Ishikawa (cell line): ENCODE data around the gene ZBTB20.

Source experiments
- EP300 ChIP-seq: IDR thresholded peaks from 2 replicates; pipeline ENCODE4 v1.6.1; 2012; ENCODE audit warnings: borderline replicate concordance
- RAD21 ChIP-seq: IDR thresholded peaks from 2 replicates; pipeline ENCODE4 v1.6.1; 2012; ENCODE audit warnings: low read depth
- REST ChIP-seq: IDR thresholded peaks from 2 replicates; pipeline ENCODE4 v1.6.1; 2012; ENCODE audit warnings: low read depth, mild to moderate bottlenecking
- TAF1 ChIP-seq: IDR thresholded peaks from 2 replicates; pipeline ENCODE4 v1.6.1; 2012; ENCODE audit warnings: low read depth, mild to moderate bottlenecking

- TF ChIP-seq EP300 = no peak
- TF ChIP-seq RAD21 = no peak
- no peak for TF ChIP-seq REST
- TF ChIP-seq TAF1 = no peak
These were observed 384.9 kb downstream of the ZBTB20 start for GRCh38 chr3:114762144-114762543.
